IMR-90 (cell line): Measurements from ENCODE around the gene PLEKHF1. TPM values are rescaled to one million over a fixed set of nuclear protein-coding genes. Genes with fewer than 3 reads are reported as not detected.

Source experiments
- ATAC-seq: fragments of 200-7000 bp; cut with Tn5 transposase; 2 replicates; pipeline ENCODE4 v1.9.1; 2020; ENCODE audit warnings: low read depth, mild to moderate bottlenecking, moderate library complexity
- BruUV-seq: library from RNA; stranded (reverse); fragments of 400-500 nt; replicated peaks from 2 replicates; lab custom pipeline; 2021; lab: Mats Ljungman, UMichigan
- CTCF ChIA-PET: fragments of 300-600 bp; formaldehyde crosslinking; extraction: SDS; loops from one replicate; lab custom pipeline; 2021; ENCODE audit warnings: antibody characterized with exemption; lab: Yijun Ruan, JAX
- POLR2A ChIA-PET: fragments of 300-600 bp; sonication (Branson Sonifier 250); formaldehyde crosslinking; loops from one replicate; lab custom pipeline; 2022; ENCODE audit warnings: antibody characterized with exemption; ENCODE audit not compliant: unreplicated experiment; lab: Charles Lee
- DNase-seq: peaks from one replicate; pipeline ENCODE4 v3.0.0; 2013
- H2AFZ ChIP-seq: replicated peaks from 2 replicates; pipeline ENCODE3; 2013; ENCODE audit warnings: low read length, mild to moderate bottlenecking; ENCODE audit not compliant: poor library complexity
- H2AK5ac ChIP-seq: 2 replicates; pipeline ENCODE4 v1.6.1; 2013; ENCODE audit warnings: low read depth, low read length, inconsistent platforms
- H2AK9ac ChIP-seq: replicated peaks from 2 replicates; pipeline ENCODE3; 2013; ENCODE audit warnings: mild to moderate bottlenecking, low read depth, low read length, moderate library complexity; ENCODE audit not compliant: poor library complexity
- H2BK120ac ChIP-seq: 2 replicates; pipeline ENCODE4 v1.6.1; 2013; ENCODE audit warnings: low read depth, low read length, inconsistent platforms
- H2BK15ac ChIP-seq: 3 replicates; pipeline ENCODE4 v1.6.1; 2013; ENCODE audit warnings: low read depth, low read length, inconsistent platforms
- H2BK20ac ChIP-seq: 2 replicates; pipeline ENCODE4 v1.6.1; 2013; ENCODE audit warnings: low read depth, mild to moderate bottlenecking, inconsistent platforms, low read length, moderate library complexity
- H2BK5ac ChIP-seq: 2 replicates; pipeline ENCODE4 v1.6.1; 2013; ENCODE audit warnings: mild to moderate bottlenecking, low read depth, low read length, inconsistent platforms; ENCODE audit not compliant: poor library complexity, severe bottlenecking
- H3K14ac ChIP-seq: replicated peaks from 2 replicates; pipeline ENCODE4 v1.6.1; 2013; ENCODE audit warnings: low read depth, low read length, inconsistent platforms
- H3K18ac ChIP-seq: 2 replicates; pipeline ENCODE4 v1.6.1; 2013; ENCODE audit warnings: low read depth, low read length, control low read depth
- H3K23ac ChIP-seq: 2 replicates; pipeline ENCODE4 v1.6.1; 2013; ENCODE audit warnings: low read depth, low read length, inconsistent platforms
- H3K27ac ChIP-seq: 2 replicates; pipeline ENCODE4 v1.5.1; 2013; ENCODE audit warnings: mild to moderate bottlenecking, control low read depth, low read length; ENCODE audit not compliant: insufficient read depth
- H3K27me3 ChIP-seq: 2 replicates; pipeline ENCODE4 v1.6.1; 2013; ENCODE audit warnings: low read length; ENCODE audit not compliant: control insufficient read depth, insufficient read depth
- H3K36me3 ChIP-seq: 2 replicates; pipeline ENCODE4 v1.6.1; 2013; ENCODE audit warnings: low read length, mixed read lengths; ENCODE audit not compliant: control insufficient read depth, insufficient read depth
- H3K4ac ChIP-seq: 2 replicates; pipeline ENCODE4 v1.6.1; 2013; ENCODE audit warnings: low read depth, low read length, inconsistent platforms
- H3K4me1 ChIP-seq: 2 replicates; pipeline ENCODE4 v1.6.1; 2013; ENCODE audit warnings: low read length, mixed read lengths; ENCODE audit not compliant: control insufficient read depth, insufficient read depth
- H3K4me2 ChIP-seq: 2 replicates; pipeline ENCODE4 v1.6.1; 2013; ENCODE audit warnings: low read depth, mild to moderate bottlenecking, control low read depth, low read length, moderate library complexity
- H3K4me3 ChIP-seq: 2 replicates; pipeline ENCODE4 v1.5.1; 2013; ENCODE audit warnings: low read depth, mild to moderate bottlenecking, control low read depth, low read length, moderate library complexity; ENCODE audit not compliant: insufficient read depth
- H3K56ac ChIP-seq: 2 replicates; pipeline ENCODE4 v1.6.1; 2013; ENCODE audit warnings: low read length, inconsistent platforms; ENCODE audit not compliant: insufficient read depth; ENCODE audit errors: extremely low read depth
- H3K79me1 ChIP-seq, 2 experiments: 2 replicates each; pipeline ENCODE4 v1.6.1; 2013; ENCODE audit warnings: low read length in 2 of 2, inconsistent platforms in 1 of 2, low read depth in 1 of 2
- H3K9ac ChIP-seq: 2 replicates; pipeline ENCODE4 v1.6.1; 2013; ENCODE audit warnings: low read depth, low read length, control low read depth
- H3K9me1 ChIP-seq: 2 replicates; pipeline ENCODE4 v1.6.1; 2013; ENCODE audit warnings: low read length, inconsistent platforms; ENCODE audit not compliant: insufficient read depth
- H3K9me3 ChIP-seq: 2 replicates; pipeline ENCODE4 v1.6.1; 2013; ENCODE audit warnings: low read length; ENCODE audit not compliant: control insufficient read depth, insufficient read depth
- H4K20me1 ChIP-seq: 2 replicates; pipeline ENCODE4 v1.6.1; 2013; ENCODE audit warnings: low read length, inconsistent platforms; ENCODE audit not compliant: insufficient read depth
- H4K5ac ChIP-seq: 2 replicates; pipeline ENCODE4 v1.6.1; 2013; ENCODE audit warnings: mild to moderate bottlenecking, low read depth, low read length, control low read depth
- H4K8ac ChIP-seq, 2 experiments: 2 replicates each; pipeline ENCODE4 v1.6.1; 2013; ENCODE audit warnings: low read depth in 2 of 2, low read length in 2 of 2, control low read depth in 1 of 2, inconsistent platforms in 1 of 2
- H4K91ac ChIP-seq: 2 replicates; pipeline ENCODE4 v1.6.1; 2013; ENCODE audit warnings: low read depth, low read length, inconsistent platforms; ENCODE audit not compliant: insufficient read depth
- CHD1 ChIP-seq: IDR thresholded peaks from 2 replicates; pipeline ENCODE4 v1.6.1; 2012; ENCODE audit warnings: low read depth, low read length, improper control_type of control experiment
- CTCF ChIP-seq: conservative IDR thresholded peaks from 2 replicates; pipeline ENCODE4 v1.5.1; 2012; ENCODE audit warnings: mild to moderate bottlenecking, low read depth, low read length, improper control_type of control experiment
- FOS ChIP-seq: fragments of 150-350 bp; IDR thresholded peaks from 2 replicates; pipeline ENCODE4 v1.6.1; 2016; ENCODE audit warnings: low read depth, low read length
- MAZ ChIP-seq: IDR thresholded peaks from 2 replicates; pipeline ENCODE4 v1.6.1; 2012; ENCODE audit warnings: low read depth, mild to moderate bottlenecking, low read length, improper control_type of control experiment, moderate library complexity, borderline replicate concordance
- POLR2A ChIP-seq: IDR thresholded peaks from 2 replicates; pipeline ENCODE4 v1.6.1; 2012; ENCODE audit warnings: mild to moderate bottlenecking, low read depth, low read length
- RCOR1 ChIP-seq: IDR thresholded peaks from 2 replicates; pipeline ENCODE4 v1.6.1; 2012; ENCODE audit warnings: mild to moderate bottlenecking, low read length, improper control_type of control experiment; ENCODE audit not compliant: insufficient replicate concordance
- RFX5 ChIP-seq: IDR thresholded peaks from 2 replicates; pipeline ENCODE4 v1.8.0; 2012; ENCODE audit warnings: low read depth, mild to moderate bottlenecking, low read length, moderate library complexity
- SMC3 ChIP-seq: fragments of 150-350 bp; IDR thresholded peaks from 2 replicates; pipeline ENCODE4 v1.6.1; 2016; ENCODE audit warnings: low read depth, mild to moderate bottlenecking, antibody characterized with exemption, low read length, moderate library complexity
- USF2 ChIP-seq: fragments of 150-350 bp; IDR thresholded peaks from 2 replicates; pipeline ENCODE4 v1.6.1; 2017; ENCODE audit warnings: mild to moderate bottlenecking, antibody characterized with exemption, low read length, low read depth
- WGBS, 2 experiments: methylation state at CpG; one replicate each; pipeline versions ENCODE4 v1.1.5 to v1.1.7; 2013; ENCODE audit warnings: missing lambda C conversion rate in 2 of 2; ENCODE audit not compliant: insufficient read length in 1 of 2; ENCODE audit errors: extremely low coverage in 2 of 2; 5-methylcytosine and 5-hydroxymethylcytosine counted together
- dilution Hi-C: fragments of 300-500 bp; cut with HindIII; formaldehyde crosslinking; loops from one replicate; pipeline ENCODE4 v1.14.3; 2018; ENCODE audit warnings: low sequenced_read_pairs; ENCODE audit not compliant: unreplicated experiment
- in situ Hi-C: fragments of 300-500 bp; cut with MboI; formaldehyde crosslinking; loops from 3 replicates; pipeline ENCODE4 v1.14.3; 2019; ENCODE audit warnings: low sequenced_read_pairs, inconsistent platforms, mixed read lengths
- intact Hi-C: fragments of 100-400 bp; cut with micrococcal nuclease; formaldehyde crosslinking; loops from 2 replicates; pipeline ENCODE4 v1.10.0; 2022
- polyA plus RNA-seq, 3 experiments: library from polyadenylated mRNA; depleted of rRNA; stranded (reverse); fragments of >200 nt; gene quantifications; 2 replicates each; pipeline ENCODE4 v1.2.3, GENCODE V29; 2012; ENCODE audit warnings: low replicate concordance in 1 of 3
- total RNA-seq: library from RNA; depleted of rRNA; stranded (reverse); fragments of >200 nt; gene quantifications from 2 replicates; pipeline ENCODE4 v1.2.3, GENCODE V29; 2012

The PLEKHF1 gene
- total and polyA plus RNA-seq, 2 of the 4 experiments (the other 2 are of a cell fraction) = 5.0 to 6.6 TPM

- Histone ChIP-seq H3K56ac (no peak overlapping the region), H3K4me3 (no peak overlapping the region), H4K91ac (no peak overlapping the region), H3K9ac (no peak overlapping the region), H3K27ac (no peak overlapping the region), H3K9me1 (peaks cover 2% of the 10 kb centered on the region; the same call in 1 of the 2 replicates), H2BK120ac (no peak overlapping the region), H3K9me3 (peaks cover under 1% of the 10 kb centered on the region; the same call in 1 of the 2 replicates), H4K5ac (no peak overlapping the region), H2AK5ac (no peak overlapping the region), H3K4me2 (no peak overlapping the region), H3K14ac (no peak overlapping the region), H2BK20ac (no peak overlapping the region), H3K18ac (no peak overlapping the region), H2BK5ac (no peak overlapping the region), H3K4ac (no peak overlapping the region), H4K8ac (no peak overlapping the region), H2AFZ (no peak overlapping the region), H3K36me3 (no peaks in the 10 kb centered on the region), H2BK15ac (no peak overlapping the region), H4K20me1 (no peaks in the 10 kb centered on the region), H2AK9ac (no peak overlapping the region), H3K23ac (no peak overlapping the region), H3K79me1 (no peaks in the 10 kb centered on the region; a peak in 1 of 4 replicates), H3K27me3 (no peaks in the 10 kb centered on the region), H3K4me1 (peaks cover 6% of the 10 kb centered on the region; the same call in 1 of the 2 replicates)
- dilution Hi-C loops = no loop called here
- no peak for DNase-seq
- BruUV-seq = no TSS peak
- 87% methylated on average over 3 of the region's 6 CpGs; no CpG with 5 or more reads in 1 of the 2 experiments for WGBS, 2 experiments
- TF ChIP-seq SMC3 (no peak), FOS (no peak), CTCF (no peak), RFX5 (no peak), CHD1 (no peak), RCOR1 (no peak), POLR2A (no peak), USF2 (no peak), MAZ (no peak)
- CTCF ChIA-PET = no interaction called here
- ATAC-seq = no peak
- intact Hi-C loops = no loop called here
- POLR2A ChIA-PET = no interaction called here
- in situ Hi-C loops = no loop called here
Observed at GRCh38 chr19:29695765-29696564, 30.7 kb downstream of the PLEKHF1 start.
